ENCODE data around the gene MITF.
"Not testable (repeated sequence)": the region's sequence is repeated elsewhere in the genome, so short reads cannot be mapped to it uniquely, and the experiment has no call there.

The MITF gene

DNA sequence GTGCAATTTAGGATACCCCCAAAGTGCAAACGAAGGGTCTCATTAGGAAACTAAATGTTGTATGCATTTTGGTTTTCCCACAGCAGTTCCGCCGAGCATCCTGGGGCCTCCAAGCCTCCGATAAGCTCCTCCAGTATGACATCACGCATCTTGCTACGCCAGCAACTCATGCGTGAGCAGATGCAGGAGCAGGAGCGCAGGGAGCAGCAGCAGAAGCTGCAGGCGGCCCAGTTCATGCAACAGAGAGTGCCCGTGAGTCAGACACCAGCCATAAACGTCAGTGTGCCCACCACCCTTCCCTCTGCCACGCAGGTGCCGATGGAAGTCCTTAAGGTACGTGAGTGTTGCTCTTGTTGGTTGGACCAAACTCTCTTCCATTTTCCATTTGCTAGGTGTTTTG is 139.8 kb downstream of the MITF start:
- no peak for DNase-seq

DNA sequence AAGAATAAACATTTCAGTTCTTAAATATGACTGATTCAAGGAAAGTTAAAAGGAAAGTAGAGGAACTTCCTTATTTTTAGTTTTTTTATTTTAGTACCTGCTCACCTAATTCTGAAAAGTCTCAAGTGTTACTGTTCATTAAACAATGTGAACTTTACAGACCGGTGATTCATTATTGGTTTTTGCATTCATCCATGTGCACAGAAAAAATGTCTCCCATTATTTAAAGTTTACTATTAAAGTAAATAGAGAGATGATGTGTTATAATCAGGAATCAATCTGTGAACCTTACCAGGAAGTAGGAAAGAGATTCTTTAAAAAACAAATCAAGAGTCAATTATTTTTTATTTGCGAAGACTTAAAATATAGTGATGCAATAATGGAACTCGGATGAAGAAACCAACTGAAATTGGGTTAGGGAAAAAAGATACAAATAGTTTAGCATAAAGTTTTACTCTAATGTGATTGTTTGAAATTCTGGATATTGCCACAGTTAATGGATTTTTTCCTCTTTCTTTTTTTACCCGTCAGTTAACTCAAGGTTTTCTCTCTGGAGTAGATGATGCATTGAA is 140.9 kb downstream of the MITF start:
- DNase-seq, result no peak

DNA sequence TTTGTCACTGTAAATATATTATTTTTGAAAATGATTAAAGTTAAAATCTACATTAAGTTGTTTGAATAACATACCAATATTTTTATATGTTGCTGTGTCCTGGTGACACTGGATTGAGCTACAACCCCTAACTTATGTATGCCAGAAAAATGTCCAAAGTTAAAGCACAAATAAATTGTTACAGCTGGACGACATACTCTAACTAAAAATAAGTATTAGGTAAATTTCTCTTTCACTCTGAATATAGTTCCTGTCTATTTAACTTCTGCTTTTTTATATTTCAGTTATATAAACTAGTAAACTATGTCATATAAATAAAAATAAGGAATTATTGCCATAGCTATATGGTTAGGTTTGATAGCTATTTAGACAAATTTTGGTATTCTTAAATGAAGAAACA is 141.8 kb downstream of the MITF start:
- no peak for DNase-seq

DNA sequence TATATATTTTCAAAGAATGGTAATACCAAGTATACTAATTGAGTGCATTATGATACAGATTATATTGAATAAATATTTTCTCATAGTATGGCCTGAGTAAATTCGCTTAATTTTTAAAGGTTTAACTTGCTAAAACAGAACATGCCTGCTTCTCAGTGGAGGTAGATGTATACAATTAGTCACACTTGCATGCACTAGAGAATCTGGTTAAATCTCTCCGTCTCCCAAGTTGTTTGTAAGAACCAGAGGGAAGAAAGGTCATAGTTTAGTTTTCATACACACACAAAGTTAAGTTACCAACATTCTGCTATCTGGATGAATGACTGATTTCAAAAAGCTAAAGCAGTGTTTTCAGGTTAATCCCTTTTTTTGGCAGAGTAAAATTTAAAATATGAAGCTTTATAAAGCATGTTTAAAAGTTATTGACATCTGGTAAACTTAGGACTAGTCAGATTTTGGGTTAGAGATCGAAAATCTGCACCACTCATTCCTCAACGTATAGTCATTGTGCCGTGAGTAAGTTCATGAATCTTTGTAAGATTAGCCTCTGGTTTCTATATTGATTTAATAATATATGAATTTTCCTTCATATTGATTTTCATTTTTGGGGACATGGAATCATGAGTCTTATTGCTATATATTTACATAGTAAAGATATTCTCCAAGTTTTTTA is 142.6 kb downstream of the MITF start:
- no peak for DNase-seq

DNA sequence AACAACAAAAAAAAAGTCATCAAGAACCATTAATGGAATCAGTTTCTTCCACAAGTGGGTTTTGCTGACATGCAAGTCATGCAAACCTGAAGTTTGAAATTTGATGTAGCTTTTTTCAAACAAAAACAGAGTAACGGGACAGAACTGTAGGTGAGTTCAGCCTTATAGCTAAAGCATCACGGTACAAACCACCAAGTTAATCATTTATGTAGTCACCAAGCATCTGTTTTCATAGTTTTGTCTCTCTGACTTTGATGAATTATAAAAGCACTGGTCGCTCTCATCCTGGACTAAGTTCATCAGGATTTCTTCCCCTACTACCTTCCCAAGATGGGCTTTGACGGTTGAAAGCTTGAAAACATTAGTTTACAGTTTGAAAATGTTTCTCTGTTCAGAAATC is 143.3 kb downstream of the MITF start:
- no peak for DNase-seq

DNA sequence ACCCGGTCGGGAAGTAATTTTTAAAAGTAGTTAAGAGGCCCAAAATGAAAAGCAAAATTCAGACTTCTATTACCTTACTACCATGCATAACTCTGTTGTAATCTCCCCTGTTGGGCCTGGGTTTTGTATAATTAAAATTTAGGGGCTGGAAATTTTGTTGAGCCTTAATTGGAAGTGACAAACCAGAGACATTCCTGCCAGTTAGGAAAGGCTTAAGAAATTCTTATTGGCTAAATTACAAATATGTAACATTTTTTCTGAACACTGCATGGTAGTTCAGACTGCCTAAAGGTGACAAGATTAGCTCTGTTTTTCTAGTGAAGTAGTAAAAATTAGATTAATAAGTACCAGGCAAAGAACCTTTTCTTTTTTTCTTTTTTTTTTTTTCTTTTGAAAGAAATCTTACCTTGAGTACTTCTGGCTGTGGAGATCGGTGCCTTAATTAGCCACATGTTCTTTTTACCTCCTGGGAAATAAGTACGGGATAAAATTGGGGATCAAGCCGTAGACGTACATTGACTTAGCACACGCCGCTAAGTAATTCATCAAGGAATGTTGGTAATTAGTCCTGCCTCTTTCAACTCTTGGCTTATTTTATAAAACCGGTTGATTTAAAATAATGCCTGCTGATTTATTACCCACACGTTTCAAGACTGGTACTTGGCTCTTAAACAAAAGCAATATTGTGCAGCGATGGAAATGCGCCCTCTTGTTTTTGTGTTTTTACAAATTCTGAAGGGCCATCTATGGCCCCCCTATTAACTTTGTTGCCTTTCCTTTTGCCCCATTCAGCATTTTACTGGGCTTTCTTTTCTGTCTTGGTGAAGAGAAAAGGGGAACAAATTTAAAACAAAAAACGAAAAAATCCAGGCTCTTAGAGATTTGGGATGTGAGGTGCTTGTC is 149.0 kb downstream of the MITF start:
- no peak for DNase-seq

DNA sequence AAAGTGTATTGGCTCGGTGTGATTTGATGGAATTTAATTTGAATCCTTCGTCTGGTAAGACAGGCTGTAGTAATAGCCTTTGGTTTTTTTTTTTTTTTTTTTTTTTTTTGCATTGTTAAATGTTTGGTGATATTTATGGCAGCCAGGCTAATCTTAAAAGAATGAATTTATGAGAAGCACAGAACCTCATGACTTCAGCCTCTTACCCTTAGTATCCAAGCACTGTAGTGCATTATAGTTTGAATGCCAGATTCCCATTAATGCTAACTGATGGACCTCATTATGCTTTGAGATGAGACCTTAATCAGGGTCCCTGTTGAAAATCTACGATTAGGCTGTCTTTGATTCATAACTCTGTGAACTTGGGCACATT is 149.7 kb downstream of the MITF start:
- no peak for DNase-seq

DNA sequence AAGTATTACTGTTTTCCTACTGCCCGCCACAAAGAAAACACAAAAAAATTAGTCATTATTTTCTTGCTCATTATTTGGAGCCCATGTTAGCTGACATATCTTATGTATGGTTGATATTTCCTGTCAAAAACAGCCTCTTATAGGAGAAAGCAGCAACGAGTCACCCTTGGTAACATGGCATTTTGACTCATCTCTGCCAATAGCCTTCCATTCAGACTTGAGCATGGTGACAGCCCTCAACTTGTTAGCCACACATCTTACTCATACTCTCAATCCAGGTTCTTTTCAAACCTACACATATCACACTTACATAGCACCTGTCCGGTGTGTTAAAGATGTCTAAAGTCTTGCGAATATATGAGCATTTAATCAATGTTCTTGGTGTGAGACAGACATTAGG is 150.8 kb downstream of the MITF start:
- DNase-seq, result no peak

DNA sequence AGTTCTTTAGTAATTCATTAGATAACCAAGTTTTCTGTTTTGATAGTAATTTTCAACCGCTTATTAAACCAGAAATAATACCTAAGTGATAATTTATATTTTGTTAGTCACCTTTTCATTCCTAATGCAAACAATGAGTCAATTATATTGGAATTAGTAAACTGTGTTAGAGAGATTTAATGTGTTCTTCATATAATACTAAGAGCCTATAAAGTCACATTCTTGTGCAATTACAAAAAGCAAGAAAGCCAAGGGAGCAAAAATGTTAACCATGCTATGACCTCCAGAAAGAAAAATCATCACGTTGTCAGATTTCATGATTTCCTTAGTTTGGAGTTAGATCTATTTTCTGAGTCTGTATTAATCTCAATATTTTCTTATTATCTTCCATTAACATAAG is 151.4 kb downstream of the MITF start:
- no peak for DNase-seq

DNA sequence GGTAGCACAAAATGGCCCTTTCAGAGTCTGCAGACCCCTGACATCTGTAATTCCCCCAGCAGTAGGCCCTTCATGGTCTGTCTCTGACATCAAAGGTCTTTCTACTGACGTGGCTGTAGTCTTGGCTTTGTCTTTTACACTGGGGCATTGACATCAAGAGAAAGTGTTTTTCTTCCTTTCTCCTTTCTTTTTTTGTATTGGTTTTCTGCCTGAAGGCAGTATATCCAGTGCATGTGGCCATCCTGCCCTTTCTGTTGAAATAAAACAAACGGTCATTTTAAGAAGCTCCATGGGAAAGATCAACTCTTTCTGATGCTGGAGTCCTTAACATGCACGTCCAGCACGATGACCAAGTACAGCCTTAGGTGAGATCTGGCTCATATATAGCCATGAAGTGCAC is 153.4 kb downstream of the MITF start:
- DNase-seq, result no peak

DNA sequence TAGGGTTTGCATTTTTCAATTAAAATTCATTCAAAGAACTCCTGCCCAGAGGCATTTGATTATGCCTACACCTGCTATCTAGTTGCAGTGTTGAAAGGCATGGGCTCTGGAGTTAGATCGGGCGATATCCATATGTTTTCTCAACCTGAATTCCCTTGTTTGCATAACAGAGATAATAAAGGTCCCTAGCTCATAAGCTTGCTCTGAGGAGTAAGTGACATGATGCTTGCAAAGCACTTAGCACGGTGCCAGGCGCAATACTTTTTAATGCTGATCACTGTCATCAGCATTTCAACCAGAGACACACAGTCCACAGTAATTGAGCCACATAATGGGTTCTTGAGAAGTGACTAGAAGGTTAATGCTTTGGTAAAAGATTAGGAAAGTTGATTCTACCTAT is 154.0 kb downstream of the MITF start:
- no peak for DNase-seq

DNA sequence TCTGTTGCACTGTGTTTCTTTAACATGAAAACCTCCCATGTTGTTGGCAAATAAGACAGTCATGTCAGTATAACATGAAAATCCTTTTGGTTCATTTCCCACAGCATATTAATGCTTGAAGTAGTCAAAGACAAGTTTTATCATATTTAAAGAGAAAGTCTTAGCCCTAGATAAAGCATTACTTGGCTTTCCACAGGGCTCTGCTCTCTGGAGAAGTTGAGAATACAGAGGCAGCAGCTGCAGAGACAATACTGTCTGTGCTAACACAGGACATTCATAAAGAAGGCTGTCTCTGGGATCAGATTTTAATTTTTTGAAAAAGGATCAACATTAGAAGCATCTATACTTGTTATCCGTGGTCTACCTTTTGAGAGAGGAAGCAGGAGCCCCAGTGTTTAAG is 156.8 kb downstream of the MITF start:
- no peak for DNase-seq

DNA sequence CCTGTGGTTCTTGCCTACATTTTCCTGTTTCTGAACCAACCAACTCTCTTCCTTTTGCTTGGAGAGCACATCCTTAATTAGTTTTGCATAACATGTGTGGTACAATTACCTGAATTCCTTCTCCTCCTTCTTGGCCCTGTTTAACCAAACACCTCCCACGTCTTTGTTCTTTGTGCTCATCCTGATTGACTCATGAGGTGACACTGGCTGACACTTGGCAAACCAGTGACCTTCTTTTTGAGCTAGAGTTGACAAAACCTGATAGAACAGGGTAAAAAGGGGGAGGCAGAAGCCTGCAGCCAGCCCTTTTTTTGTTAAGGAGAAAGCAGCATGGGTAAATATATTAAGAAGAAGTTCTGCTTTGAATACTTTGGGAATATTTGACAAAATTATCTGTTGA is 161.1 kb downstream of the MITF start:
- no peak for DNase-seq

DNA sequence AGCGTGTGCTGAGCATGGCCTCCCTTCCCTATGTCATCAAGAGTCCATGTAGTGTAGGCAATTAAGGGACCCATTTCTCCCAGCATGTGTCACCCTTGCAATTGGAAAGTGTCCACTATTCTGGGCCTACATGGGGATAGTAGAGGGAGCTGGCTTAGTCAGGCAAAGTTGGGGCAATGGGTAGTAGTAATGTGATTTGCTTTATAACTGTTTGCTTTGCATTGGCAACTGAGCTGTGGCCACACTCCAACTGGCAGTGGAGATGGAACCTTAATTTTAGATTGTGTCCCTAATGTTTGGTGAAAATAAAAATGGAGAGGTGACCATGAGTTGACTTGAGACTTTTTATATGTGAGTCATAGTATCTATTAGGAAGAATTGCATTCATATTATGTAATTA is 162.5 kb downstream of the MITF start:
- DNase-seq, result no peak

DNA sequence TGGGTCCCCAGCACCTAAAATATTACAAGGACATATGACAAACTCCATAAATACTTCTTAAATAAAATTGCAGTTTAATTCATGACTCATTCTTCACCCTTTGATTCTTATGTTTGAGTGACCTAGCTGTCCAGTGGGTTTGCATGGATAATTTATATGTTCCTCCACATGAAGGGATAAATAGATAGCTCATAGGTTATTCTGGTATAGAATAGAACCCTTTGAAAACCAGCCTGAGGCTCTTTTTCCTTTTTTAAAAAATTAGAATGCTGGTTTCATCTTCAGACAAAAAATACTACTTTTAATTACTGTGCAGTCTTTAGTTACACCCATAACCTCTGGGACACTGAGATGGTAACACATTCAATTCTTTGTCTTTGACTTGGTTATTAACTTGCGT is 163.1 kb downstream of the MITF start:
- no peak for DNase-seq

DNA sequence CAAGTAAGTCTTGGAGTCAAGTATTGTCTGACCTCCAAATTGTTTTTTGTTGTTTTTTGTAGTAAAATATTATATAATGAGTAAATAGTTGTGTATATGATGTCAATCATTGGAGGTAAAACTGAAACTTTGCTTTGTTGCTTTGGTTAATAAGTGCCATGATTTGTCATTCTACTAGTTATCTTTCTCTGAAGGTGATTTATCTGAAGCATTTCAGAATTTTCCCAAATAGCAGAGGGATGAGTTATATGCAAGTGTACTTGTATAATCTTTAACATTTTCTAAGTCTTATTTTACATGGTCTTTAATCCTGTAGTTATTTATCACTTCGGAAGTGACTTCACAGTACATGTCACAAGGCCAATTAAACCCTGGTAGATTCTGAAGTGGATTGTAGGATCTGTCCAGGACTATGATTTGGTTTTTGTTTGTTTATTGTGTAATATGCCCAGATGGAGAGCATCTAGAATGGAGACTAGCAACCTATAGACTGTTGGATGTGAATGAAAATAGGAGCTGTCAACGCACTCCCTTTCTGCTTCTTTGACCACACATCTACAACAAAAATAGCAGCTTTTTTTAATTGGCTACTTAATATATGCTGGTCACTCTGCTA is 167.2 kb downstream of the MITF start:
- no peak for DNase-seq

DNA sequence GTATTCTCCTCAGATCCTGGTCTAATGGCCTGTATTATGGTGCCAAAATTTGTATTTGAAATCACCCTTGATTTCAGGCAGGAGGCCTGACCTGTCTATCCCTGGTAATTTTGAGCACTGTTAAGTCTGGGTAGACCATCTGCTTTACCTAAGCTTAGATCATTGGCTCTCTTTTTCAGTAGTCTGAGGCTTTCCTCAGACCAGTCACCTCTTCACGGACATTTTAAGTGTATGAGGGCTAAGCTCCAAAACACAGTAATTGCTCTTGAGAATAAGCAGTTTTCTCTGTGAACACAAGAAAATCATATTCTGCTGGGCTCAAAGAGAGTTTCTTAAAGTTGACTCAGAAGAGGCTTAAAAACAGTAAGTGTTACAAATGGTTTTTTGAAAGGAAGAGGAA is 168.3 kb downstream of the MITF start:
- no peak for DNase-seq

DNA sequence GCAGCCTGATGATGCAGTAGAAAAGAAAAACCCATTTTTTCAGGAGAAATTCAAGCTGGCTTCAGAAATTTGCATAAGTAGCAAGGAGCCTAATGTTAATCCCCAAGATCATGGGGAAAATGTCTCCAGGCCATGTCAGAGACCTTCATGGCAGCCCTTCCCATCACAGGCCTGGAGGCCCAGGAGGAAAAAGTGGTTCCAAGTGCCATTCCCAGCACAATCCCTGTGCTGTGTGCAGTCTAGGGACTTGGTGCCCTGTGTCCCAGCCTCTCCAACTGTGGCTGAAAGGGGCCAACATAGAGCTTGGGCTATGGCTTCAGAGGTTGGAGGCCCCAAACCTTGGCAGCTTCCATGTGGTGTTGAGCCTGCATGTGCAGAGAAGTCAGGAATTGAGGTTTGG is 170.6 kb downstream of the MITF start:
- not testable (repeated sequence) for DNase-seq

DNA sequence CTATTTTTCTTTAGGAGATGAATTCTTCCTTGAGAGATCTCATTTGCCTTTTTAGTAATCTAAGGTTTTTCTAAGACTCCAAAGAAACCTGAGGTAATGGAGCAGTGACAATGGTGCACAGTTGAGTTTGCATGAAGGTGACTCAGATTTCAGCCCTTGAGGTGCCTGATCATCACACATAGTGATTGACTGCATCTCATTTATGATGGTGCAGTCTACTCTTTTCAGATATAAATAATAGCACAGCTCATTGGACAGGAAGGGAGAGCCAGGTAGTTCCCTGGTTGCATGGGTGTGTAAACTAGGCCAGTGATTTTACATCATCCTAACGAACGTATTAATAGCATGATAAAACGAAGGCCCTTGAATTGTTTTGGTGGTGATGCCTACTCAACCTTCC is 174.2 kb downstream of the MITF start:
- no peak for DNase-seq

DNA sequence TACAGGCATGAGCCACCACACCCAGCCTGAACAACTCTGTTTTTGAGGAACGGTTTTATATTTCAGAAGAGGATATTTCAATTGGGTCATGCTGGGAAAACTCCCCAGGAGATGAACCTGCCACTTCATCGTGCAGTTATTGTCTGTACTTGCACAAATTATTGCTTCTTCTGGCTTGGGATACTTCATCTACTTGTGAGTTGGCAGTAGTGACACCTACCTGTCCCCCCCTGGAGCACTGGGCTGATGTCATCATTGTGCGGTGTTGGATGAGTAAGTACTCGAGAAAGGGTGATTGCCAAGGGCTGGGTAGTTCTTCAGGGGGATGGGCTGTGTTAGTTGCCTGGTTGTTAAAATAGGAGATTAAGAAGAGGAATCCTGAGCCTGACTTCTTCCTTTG is 175.1 kb downstream of the MITF start:
- no peak for DNase-seq

DNA sequence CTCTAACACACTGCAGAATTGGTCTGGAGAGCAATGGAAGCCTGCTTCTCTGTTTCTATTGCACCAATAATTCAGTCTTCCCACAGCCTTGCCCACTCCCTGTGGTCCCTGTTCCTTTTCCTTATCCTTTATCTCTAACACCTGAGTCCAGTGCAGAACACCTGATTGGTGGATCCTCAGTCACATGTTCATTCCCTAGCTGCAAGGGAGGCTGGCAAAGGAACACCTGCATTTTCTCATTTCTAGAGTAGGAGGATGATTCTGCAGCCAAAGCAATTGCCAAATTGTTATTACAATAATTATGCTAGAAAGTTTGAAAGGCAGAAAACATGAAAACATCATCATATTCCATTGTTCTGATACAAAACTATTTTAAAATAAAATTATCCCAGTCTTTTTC is 176.5 kb downstream of the MITF start:
- no peak for DNase-seq

DNA sequence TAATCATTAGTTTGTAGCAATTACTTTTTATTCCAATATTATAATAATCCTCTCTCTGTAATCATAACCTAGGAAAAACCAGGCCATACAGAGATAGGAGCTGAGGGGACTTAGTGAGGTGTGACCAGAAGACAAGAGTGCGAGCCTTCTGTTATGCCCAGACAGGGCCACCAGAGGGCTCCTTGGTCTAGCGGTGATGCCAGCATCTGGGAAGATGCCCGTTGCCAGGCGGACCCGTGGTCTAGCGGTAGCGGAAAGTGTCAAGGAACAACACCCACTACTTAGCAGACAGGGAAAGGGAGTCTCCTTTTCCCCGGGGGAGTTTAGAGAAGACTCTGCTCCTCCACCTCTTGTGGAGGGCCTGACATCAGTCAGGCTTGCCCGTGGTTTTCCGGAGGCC is 180.7 kb downstream of the MITF start:
- DNase-seq, result not testable (repeated sequence)

DNA sequence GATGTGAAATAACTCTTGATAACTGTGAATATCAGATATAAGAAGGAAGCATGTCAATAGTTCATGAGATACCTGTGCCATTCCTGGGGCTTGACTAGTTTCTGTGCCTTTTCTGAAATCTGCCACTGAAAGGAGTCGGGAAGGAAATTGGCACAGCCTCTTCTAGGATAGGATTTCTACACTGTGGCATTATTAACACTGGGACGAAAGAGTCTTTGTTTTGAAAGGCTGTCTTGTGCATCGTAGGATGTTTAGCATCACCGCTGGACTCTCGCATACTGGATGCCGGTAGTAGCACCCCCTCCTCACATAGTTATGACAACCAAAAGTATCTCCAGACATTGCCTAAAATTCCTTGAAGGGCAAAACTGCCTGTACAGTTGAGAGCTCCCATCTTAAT is 182.4 kb downstream of the MITF start:
- DNase-seq, result no peak

DNA sequence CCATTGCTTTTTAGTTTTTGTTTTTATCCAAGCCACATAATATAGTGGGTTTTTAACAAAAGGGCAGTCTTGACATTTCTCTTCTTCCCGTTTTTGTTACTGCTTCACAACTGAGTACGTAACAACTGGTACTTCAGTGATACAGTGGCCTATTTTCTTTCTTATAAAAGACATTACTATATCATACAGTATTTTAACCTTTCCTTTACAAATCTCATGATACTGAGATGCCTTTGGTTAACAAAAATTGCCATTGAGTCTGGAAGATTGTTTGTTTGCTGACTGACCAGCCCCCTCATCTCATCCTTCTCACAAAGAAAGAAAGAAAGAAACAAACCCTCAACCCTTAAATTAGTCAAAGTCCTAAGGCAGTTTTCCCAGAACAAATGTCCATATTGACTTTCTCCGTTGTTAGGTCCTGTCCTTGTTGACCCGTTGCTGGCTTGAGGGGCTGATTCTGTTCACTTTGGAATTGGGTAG is 183.3 kb downstream of the MITF start:
- DNase-seq, result no peak

All from NCI-H226 (cell line).